ENCODE data around the gene MRPS14. TPM values are rescaled to one million over a fixed set of nuclear protein-coding genes. Genes with fewer than 3 reads are reported as not detected.

The MRPS14 gene
- total RNA-seq, 1 experiment from 2014 or later: 36.3 TPM

DNA sequence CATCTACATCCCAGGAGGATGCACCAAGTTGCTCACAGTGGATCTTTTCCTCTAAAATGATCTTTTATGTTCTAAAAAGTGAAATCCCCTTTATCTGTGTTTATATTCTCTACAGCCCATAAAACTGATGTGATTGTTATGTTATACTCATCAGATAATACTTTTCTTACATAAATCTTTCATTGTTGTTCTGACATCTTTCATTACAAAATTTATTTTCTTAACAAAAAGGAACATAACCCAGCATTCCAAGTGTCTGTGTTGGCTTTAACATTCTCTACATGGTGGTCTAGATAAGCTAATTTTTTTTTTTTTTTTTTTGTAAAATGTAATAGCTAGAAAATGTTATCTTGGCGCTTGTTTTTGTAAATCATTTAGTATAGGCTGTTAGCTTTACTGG is 31.8 kb downstream of the MRPS14 start:
- BruUV-seq (replicated peaks): no TSS peak
- H3K36me3 Mint-ChIP-seq (ENCODE audit: insufficient read depth, unreplicated experiment): peaks cover 16% of the 10 kb centered on the region
- H3K27ac Mint-ChIP-seq (ENCODE audit: low read depth, unreplicated experiment): peak overlapping the region; percentile 98
- POLR2A ChIA-PET: interaction anchor here (0.6 to 4.6 kb wide), 10 partner anchors 8 to 765 kb away, joined by 3 to 67 read pairs (median 4); partner anchors contain the start of genes CACYBP and MRPS14
- TF ChIP-seq CTCF (IDR thresholded peaks at IDR 0.05; ENCODE audit: unreplicated experiment): no peak
- no peaks in the 10 kb centered on the region for H3K9me3 Mint-ChIP-seq (ENCODE audit: unreplicated experiment)
- CTCF ChIA-PET: interaction anchor here (0.6 to 2.0 kb wide), 9 partner anchors 9 to 733 kb away, joined by 3 to 5 read pairs (median 3); no protein-coding TSS in a partner anchor
- peak overlapping the region; percentile 33 for H3K4me3 Mint-ChIP-seq (ENCODE audit: unreplicated experiment)
- no peaks in the 10 kb centered on the region for H3K27me3 Mint-ChIP-seq (ENCODE audit: insufficient read depth, unreplicated experiment)
- no peak for DNase-seq (ENCODE audit: unreplicated experiment)
- intact Hi-C loops (cut with micrococcal nuclease): no loop called here
- H3K4me1 Mint-ChIP-seq (ENCODE audit: insufficient read depth, unreplicated experiment): peaks cover 9% of the 10 kb centered on the region

DNA sequence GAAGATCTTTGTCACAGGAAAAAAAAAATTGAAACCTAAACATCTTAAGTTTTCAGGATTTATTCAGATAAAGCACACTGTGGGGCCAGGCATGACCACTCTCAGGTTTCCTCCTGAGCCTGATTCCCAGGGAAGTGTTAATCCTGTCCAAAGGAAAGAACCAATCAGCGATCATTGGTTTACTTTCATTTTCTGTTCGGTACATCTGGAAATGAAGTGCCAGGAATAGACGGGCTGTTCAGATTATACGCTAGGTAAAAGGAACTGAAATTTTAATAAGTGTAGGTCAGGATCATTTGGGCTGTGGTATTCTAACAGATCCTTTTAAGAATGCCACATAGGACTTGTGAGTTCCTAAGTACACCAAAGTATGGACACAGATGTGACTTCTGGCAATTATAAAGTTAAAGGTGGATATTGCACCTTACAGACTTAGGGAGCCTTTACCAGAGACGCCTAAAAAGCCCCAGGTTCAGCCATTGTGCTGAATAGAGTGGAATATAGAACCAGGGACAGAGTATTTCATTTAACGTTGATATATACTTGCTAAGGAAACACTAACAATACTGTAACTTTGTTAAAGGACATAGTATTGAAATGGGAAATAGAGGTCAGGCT is 32.7 kb downstream of the MRPS14 start:
- no peaks in the 10 kb centered on the region for H3K9me3 Mint-ChIP-seq (ENCODE audit: unreplicated experiment)
- TF ChIP-seq CTCF (IDR thresholded peaks at IDR 0.05; ENCODE audit: unreplicated experiment): no peak
- peak overlapping the region; percentile 89 for H3K4me3 Mint-ChIP-seq (ENCODE audit: unreplicated experiment)
- CTCF ChIA-PET: interaction anchor here (0.7 to 6.4 kb wide), 7 partner anchors 7 to 219 kb away, joined by 3 to 80 read pairs (median 5); partner anchors contain the start of gene CACYBP
- peak; percentile 91 for DNase-seq (ENCODE audit: unreplicated experiment)
- H3K4me1 Mint-ChIP-seq (ENCODE audit: insufficient read depth, unreplicated experiment): peaks cover 6% of the 10 kb centered on the region
- intact Hi-C loops (cut with micrococcal nuclease): loop anchor here (1.0 kb wide), 1 partner anchor 9 kb away; the partner anchor contains the start of gene CACYBP
- TSS peak; percentile 77 for BruUV-seq (replicated peaks)
- peaks cover 16% of the 10 kb centered on the region for H3K36me3 Mint-ChIP-seq (ENCODE audit: insufficient read depth, unreplicated experiment)
- POLR2A ChIA-PET: interaction anchor here (0.6 to 4.6 kb wide), 9 partner anchors 9 to 929 kb away, joined by 3 to 67 read pairs (median 7); partner anchors contain the start of genes CACYBP and MRPS14
- no peaks in the 10 kb centered on the region for H3K27me3 Mint-ChIP-seq (ENCODE audit: insufficient read depth, unreplicated experiment)
- H3K27ac Mint-ChIP-seq (ENCODE audit: low read depth, unreplicated experiment): peak overlapping the region; percentile 98

- POLR2A ChIA-PET: interaction anchor here (0.7 to 4.6 kb wide), 5 partner anchors 10 to 220 kb away, joined by 3 to 67 read pairs (median 13); partner anchors contain the start of genes CACYBP and MRPS14
- peaks cover 16% of the 10 kb centered on the region for H3K36me3 Mint-ChIP-seq (ENCODE audit: insufficient read depth, unreplicated experiment)
- intact Hi-C loops (cut with micrococcal nuclease): loop anchor here (1.0 kb wide), 1 partner anchor 10 kb away; the partner anchor contains the start of gene CACYBP
These were observed 33.5 kb downstream of the MRPS14 start for GRCh38 chr1:174989536-174990220.

More at GRCh38 chr1:174989536-174990220, 33.5 kb downstream of the MRPS14 start:
- BruUV-seq (replicated peaks): no TSS peak
- H3K4me3 Mint-ChIP-seq (ENCODE audit: unreplicated experiment): peak overlapping the region; percentile 89
- peak overlapping the region; percentile 98 for H3K27ac Mint-ChIP-seq (ENCODE audit: low read depth, unreplicated experiment)
- TF ChIP-seq CTCF (IDR thresholded peaks at IDR 0.05; ENCODE audit: unreplicated experiment): no peak
- peaks cover 6% of the 10 kb centered on the region for H3K4me1 Mint-ChIP-seq (ENCODE audit: insufficient read depth, unreplicated experiment)
- H3K27me3 Mint-ChIP-seq (ENCODE audit: insufficient read depth, unreplicated experiment): no peaks in the 10 kb centered on the region
- no peaks in the 10 kb centered on the region for H3K9me3 Mint-ChIP-seq (ENCODE audit: unreplicated experiment)
- CTCF ChIA-PET: interaction anchor here (0.5 to 6.4 kb wide), 10 partner anchors 8 to 1386 kb away, joined by 3 to 80 read pairs (median 4); partner anchors contain the start of gene CACYBP
- DNase-seq (ENCODE audit: unreplicated experiment): no peak
